Suppressor macrophage treated with lipopolysaccharide for 4 hours (primary cell): ENCODE measurements around the gene OTOGL.
"Not testable (repeated sequence)": the region's sequence is repeated elsewhere in the genome, so short reads cannot be mapped to it uniquely, and the experiment has no call there.

Experiments
- DNase-seq: peaks from one replicate; pipeline ENCODE4 v3.0.0-alpha.2; 2020

The OTOGL gene

DNA sequence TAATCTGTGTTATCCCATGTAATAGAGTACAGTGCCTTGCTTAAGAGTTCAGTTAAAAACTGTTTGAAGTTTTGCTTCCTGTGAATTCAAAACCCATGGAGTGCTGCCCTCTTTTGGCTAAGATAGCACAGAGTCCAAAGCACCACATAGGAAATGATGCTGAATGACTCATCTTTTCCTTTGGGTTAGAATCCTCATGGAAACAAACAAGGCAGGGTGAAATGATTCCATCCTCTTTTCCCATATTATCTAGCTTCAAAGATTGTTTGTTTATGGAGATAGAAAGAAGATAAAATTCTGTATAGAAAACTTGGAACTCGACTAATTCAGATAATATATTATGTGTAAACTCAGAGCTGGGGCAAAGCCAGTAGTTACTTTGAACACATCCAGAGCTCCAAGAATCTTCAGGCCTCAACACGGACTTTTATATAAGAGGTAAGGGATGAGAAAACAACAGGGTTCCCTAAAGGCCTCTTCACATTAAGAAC lies 87.4 kb downstream of the OTOGL start:
- peak; percentile 60 for DNase-seq

DNA sequence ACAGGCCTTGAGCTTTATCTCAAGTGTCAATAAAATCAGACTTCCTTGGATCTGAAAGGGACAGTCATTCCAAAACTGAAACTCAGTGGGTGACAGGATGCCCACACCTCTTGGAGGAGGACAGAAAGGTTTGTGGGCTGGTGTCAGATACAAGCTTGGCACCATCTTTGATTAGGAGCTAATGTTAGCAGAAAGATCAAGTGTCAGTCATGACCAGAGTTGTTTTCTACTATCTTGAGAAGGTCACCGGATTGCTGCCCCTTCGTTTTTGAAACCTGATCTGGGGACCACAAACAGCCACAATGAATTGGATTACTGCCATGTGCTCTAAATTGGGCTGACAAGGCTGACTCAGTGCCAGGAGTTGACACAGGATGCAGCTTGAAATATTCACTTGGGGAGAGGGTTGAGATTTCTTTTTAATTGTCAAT lies 88.3 kb downstream of the OTOGL start:
- no peak for DNase-seq

DNA sequence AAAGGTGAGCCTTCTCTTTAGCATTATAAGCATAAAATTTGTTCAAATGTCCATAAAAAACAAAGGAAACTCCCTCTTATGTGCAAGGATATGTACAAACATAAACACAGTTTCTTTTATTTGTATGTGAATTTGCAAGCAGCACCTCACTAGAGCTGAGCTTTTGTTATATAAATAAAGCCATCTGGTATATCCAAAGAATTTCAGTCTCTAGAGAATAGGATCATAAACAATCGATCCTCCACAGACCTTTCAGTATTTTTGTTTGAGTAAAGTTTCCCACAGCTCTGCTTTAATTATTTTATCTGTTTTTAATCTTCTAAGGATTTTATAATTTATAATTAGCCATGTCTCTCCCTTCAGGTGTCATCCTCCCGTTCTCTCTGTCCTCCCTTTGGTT lies 89.2 kb downstream of the OTOGL start:
- no peak for DNase-seq

DNA sequence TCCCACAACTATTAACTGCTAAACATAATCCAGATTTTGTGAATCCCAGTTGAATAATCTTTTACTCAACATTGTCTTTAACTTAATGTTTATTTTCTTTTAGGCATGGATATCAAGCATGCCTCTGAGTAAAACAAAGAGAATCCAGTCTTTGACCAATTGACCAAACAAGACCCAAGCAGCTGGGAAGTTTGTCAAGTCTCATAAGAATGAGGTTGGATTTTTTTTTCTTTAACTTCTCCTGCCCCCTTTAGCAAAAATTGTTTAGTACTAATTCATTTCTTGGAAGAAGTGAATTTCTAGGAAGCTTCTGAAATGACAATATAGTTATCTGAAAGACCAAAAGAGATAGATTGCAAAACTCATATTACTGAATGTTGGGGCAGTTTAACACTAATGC lies 89.9 kb downstream of the OTOGL start:
- DNase-seq = no peak

DNA sequence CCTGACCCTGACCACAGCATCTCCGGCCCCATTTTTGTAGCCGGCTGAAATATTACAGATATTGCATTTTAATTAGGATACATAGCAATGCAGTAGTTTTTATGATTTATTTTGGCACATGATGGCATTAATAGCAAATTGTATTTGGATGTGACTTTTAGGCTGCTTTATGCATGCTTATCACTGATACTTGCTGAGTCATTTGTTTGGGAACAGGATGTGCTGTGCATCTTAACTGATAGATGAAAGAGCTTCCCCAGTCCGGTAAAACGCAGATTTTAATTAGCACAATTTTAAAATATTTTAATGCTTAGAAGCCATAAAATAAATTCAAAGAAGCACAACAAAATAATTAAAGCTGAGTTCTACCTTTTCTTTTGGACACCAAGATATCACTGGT lies 90.7 kb downstream of the OTOGL start:
- no peak for DNase-seq

DNA sequence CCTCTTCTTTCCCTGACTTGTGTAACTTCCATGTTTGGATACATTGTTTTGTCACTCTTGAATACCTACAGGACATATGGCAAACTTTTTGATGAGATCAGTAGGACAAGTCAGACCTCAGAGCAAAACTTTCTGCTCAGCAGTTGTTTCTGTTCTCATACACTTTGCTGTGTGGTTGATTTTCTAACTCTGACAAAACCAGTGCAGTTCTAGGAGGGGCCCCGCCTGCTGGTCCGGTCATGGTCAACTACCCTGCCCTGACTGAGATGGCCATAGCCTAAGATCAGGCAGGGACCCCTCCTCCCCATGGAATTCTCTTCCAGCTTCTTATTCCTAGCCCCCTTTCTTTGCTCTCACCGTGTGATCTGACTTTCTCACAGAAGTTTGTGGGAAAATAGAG lies 92.8 kb downstream of the OTOGL start:
- no peak for DNase-seq

DNA sequence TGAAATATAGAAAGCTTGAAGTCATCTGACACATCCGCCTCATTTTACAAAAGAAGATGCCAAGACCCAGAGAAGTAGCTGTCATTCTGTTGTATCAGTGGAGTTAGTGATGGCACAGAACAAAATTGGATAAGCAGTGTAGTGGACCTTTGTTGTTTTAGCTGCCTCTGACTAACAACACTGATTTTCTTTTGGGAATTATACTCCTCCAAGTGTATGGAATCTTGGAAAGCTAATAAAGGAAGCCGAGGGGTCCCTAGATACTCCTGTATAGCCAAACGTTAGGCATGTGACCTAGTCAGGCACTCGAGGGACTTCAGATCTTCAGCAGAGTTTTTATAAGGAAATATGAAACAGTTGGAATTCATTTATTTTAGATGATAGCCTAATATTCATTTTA lies 94.5 kb downstream of the OTOGL start:
- no peak for DNase-seq

DNA sequence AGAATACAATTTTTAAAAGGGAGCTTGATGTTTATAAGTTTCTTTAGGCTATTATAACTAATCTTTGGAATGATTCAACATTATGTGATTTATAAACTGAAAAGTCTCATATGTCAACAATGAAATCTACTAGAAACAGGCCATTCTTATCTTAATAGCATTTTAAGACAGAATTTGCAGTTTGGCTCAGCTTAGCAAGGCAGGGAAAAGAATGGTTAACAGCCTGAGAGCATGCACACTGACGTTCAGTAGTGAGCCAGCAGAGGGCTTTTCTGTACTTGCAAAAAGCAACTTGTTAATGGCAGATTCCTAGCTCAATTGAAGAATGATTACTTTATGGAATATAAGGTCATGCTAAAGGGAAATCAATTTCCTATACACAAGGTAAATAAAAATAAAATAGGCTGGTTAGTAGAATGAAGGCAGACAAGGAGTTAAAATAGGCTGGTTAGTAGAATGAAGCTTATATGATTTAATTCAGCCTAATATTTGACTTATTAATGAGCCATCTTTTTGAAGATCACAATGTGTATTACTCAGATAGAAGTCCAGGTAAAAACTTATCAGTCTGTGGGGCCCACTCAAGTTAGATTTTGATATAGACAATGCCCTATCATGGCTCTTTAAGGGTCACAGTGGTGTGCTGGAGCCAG lies 95.9 kb downstream of the OTOGL start:
- peak; percentile 3 for DNase-seq

DNA sequence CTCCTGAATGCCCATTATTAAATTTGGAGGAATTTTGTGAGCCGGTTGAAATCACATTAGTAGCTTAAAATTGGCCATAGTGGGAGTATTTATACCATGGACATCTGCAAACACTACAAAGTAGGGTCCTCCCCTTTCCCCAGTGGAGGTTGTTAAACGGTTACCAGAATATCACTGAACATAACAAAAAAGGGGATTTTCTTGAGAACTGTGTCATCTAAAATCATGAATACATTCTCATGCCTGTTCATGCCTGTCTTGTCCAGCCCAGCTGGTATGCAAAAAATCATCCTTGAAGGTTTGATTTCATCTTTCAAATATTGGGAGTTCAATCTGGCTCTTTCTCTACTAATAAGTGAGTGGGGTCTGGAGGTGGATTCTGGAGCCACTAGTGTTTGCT lies 96.4 kb downstream of the OTOGL start:
- DNase-seq = no peak

DNA sequence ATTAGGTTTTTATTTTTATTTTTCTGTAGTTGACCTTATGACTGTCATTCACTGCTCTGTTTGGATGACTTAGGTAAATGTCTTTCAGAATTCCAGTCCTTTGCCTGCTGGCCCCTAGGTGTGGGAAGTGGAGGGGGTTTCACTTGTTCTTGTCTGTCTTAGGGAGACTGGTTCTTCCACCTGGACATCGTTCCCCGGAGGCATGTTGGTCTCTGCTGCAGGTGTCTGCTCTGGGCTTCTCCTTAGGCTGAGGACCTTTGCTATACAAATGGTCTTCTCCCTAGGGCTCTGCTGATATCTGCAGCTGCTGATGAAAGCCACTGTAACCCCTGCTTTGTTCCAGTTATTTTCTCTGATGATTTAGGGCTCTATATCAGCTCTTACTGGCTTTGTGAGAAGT lies 97.1 kb downstream of the OTOGL start:
- no peak for DNase-seq

DNA sequence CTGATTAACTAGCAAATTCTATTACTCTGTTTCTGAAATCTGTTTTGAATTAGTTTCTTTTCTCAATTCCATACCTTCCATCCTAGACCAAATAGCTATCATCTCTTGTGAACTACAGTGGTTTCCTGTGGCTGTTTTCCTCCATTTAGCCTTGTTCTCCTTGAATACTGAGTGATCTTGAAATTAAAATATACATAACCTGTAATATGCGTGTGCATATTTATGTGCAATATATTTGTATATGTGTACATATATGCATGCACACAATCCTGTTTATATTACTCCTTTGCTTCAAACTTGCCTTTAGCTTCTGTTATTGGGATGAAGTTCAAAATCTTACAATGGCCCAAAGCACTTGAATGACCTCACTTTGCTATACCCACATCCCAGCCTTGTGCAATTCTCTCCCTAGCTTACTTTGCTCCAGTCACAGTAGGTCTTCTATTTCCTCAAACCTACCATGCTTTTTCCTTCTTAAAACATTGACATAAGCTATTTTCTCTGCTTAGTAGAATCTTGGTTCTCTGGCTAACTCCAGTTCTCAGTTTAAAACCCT lies 99.5 kb downstream of the OTOGL start:
- no peak for DNase-seq

DNA sequence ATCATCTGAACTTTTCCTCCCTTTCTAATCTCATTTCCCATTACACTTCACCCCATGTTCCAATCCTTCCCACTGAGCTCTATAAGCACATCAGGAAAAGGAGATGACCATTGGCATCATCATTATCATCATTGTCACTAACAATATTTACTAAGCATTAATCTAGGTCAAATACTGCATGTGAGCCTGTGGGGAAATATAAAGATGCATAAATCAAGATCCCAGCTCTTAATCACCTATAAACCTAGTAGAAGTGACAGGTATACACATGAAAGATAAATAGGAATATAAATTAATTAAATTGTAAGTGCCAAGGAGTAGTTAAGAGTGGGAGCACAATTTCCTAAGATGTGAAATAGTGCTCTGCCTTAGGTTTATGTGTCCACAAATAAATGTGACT lies 100.6 kb downstream of the OTOGL start:
- no peak for DNase-seq

DNA sequence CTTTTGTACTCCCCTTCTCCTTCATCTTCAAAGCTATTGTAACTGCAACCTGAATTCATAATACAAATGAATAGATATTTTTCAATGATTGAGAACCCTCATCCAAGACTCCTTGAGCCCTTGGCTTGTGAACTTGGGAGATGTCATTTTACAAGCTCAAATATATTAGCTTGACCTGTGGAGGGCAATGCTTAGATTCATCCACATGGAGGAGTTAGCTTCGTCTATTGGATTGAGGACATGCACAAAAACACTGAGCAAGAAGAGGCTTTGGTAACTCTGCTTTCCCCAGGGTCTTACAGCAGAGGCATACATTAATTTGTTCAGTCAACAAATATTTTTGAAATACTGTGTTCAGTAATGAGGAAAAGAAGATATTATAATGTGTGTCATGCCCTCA lies 101.1 kb downstream of the OTOGL start:
- DNase-seq = no peak

DNA sequence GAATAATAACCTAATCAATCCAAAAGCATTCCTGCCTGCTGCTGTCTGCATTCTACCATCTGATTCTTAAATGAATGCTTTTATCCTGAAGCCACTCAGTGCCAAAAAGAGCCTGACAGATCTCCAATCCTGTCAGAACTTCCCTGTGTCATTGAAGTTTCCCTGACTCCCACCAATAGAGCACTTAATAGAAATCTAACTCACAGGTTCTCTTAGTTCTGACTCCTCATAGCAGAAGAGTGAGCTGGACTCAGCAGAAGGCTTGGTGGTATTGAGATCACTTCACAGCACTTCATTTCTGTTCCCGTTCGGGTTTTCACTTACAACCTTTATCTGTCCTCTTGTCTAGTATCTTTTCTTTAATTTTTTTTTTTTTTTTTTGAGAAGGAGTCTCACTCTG lies 102.6 kb downstream of the OTOGL start:
- no peak for DNase-seq

DNA sequence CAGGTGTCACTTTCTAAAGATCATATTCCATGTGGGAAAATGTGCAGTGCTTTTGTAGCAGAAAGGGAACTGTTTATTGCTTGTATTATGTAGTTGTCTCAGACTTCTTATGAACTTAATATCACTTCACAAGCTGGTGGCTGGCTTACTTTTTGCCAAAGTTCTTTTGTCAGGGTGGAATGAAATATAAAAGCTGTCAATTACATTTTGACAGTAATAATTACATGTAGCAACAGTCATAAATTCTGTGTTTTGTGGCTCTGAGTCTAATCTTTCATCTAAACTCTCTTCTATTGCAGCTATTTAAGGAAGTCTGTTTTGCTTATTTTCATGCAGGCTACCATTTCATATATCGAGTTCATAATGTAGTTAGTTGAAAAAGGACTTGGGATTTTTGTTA lies 106.6 kb downstream of the OTOGL start:
- no peak for DNase-seq

DNA sequence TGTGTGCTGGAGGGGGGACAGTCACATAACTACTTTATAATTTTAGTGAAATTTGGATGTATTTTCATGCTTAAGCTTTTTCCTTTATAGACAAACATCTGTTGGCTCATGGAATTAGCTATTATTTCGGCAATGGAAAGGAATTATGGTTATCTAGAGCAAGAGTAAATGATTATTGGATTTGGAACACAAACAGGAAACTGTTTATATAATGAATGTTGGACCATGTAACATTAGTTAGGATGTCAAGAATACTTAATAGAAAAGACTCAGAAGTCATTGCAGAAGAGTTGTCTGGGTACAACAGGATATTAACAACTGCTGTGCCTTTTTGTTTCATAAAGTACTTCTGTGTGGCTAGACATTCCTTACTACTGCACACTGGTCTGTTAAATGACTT lies 108.7 kb downstream of the OTOGL start:
- DNase-seq = no peak

DNA sequence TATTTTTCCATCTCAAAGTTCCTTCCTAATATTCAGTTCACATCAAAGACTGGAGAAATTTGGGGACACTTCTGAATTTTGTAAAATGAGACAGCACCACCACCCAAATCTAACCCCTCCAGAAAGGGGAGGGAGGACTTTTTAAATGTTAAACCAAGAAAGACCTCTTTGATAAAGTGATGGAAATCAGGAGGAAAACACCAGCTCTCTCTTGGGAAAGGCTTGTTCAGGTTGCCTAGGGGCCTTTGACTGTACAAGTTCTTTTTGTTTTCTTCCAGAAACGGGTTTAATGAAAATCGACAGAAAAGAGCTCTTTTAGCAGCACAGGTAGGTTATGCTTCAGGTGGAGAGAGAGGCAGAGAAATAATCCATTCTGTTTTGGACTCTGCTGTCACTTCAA lies 112.3 kb downstream of the OTOGL start:
- no peak for DNase-seq

DNA sequence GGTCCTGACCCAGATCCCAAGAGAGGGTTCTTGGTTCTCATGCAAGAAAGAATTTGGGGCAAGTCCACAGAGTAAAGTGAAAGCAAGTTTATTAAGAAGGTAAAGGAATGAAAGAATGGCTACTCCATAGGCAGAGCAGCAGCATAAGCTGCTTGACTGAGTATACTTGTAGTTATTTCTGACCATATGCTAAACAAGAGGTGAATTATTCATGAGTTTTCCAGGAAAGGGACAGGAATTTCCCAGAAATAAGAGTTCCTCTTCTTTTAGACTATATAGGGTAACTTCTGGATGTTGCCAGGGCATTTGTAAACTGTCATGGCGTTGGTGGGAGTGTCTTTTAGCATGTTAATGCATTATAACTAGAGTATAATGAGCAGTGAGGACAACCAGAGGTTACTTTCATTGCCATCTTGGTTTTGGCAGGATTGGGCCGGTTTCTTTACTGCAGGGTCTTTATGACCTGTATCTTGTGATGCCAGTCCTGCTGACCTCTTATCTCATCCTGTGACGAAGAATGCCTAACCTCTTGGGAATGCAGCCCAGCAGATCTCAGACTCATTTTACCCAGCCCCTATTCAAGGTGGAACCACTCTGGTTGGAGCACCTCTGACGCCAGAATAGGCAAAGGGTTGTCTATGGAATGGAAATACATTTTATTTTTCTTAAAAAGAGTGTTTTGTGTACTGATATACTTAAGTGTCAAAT lies 113.8 kb downstream of the OTOGL start:
- DNase-seq = no peak

DNA sequence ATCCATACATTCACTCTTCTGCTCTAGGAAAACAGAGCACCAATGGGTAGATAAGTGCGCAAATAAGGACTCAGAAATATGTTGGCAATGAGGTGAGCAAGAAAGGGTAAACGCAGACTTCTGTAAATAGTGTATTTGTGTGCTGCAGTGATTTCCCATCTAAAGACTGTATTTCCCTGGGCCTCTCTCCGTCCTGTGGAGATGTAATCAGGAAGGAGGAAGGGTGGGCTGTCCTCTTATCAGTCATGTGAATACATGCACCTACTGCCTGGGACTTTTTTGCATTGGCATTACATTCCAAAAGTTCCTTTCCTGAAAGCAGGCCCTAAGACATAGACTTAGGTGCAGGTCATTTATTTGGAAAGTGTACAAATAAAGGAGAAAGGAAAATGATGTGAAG lies 114.5 kb downstream of the OTOGL start:
- DNase-seq = no peak

DNA sequence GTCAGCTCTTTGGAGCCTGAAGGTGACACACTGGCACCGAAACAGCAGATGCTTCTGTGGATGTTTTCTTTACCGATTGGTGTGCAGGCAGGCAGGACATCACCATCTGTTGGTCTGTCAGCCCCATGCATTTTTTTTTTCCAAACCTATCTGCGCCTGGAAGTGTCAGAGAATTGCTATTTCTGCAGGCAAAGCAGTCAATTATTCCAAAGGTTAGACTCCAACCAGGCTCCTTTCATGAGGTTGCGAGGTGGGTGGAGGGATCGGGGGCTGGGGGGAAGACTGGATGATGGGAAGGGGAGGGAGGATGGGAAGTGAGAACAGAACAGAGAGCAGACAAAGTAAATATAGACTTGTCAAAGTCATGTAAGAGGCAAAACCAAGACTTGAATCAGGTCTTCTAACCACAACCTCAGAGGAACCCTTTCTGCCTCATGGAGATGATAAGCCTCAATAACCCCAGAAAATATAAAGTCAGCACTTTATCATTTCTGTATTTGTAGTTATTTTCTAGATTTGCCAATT lies 117.7 kb downstream of the OTOGL start:
- no peak for DNase-seq

DNA sequence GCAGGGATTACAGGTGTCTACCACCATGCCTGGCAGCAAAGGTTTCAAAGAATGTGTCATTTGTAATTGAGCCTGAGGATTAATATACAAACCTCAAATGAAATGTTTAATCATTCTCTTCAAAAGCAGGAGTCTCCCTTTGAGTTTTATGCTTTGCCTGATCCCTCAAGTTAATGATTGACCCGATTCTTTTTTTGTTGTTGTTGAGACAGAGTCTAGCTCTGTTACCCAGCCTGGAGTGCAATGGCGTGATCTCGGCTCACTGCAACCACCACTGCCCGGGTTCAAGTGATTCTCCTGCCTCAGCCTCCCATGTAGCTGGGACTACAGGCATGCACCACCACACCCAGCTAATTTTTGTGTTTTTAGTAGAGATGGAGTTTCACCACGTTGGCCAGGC lies 119.6 kb downstream of the OTOGL start:
- not testable (repeated sequence) for DNase-seq

DNA sequence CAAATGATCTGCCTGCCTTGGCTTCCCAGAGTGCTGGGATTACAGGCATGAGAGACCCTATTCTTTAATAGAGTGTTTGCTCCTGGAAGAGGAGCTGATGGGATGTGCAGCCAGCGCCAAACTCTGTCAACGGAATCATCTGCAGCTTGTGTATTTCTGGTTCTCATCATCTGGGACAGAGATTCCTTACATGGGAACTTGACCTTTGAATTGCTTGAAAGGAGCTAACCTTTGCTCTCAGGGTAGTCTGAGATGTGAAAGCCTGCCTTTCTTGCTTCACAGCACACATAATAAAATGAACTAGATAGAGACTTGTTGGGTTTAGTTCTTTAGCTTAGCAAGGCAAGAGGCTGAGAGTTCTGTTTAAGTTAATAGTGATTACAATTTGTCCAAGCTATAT lies 120.0 kb downstream of the OTOGL start:
- DNase-seq = no peak

DNA sequence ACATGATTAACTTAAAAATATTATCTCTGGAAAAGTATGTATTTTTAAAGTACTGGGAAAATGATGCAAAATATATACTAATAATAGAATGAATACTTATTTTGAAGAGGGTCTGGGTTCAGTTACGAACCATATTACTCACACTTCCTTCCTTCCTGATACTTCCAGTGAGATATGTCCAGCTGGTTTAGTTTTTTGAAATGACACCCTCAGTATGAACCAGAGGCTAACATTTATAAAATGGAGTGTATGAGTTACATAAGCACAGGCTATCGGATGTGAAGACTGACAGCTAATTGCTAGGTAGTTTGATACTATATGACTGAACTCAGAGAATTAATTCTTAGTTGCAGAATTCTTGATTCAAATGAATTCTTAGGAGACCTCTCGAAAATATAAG lies 122.9 kb downstream of the OTOGL start:
- DNase-seq = no peak

DNA sequence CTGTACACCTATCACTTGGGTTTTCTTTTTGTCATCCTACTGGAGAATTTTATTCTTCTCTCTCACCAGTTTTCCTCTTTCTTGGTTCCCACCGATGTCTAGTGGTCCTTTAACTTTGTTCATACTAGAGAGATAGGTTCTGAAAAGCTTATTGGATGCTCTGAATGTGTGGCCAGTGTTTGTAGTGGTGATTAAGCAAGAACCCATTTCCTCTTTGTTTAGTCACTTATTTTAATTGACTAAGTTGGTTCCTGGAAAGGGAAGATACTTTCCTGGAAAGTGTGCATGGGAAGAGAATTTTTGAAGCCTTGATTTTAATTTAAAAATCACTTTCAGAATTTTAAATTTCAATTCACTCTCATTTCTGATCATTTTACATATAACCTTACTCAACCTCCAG lies 127.2 kb downstream of the OTOGL start:
- DNase-seq = peak; percentile 17
